NCI-H446 treated with DMSO at 0.1 percent for 48 hours (cell line): ENCODE results near the gene GJB1.

ENCODE experiments used
- DNase-seq: peaks from one replicate; lab custom pipeline; 2025; lab: John Stamatoyannopoulos, UW

Gene GJB1

DNA sequence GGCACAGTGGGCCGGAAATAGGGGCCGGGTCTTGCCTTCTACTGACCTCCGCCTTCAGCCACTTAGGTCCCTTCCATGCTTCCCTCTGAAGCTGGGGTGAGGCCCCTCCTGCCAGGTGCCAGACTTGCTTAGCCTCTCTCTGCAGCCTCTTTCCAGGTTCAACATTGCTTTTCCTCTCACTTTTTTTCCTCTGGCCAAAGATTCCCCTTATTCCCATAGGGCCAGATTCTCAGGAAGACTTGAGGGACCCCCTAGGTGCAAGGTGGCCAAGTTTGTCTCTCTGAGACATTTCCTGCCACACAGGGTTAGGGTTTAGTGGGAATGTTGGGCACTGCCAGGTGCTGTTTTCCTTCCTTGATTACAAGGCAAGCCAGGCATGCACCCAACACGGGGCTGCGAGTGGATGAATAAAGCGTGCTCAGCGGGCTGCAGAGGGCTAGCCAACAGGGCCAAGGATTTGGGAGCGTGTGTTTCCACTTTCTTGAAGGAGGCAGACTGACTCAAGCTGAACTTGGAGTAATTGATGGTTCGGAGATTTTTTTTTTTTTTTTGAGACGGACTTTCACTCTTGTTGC is 7.6 kb upstream of the GJB1 start:
- no peak for DNase-seq

DNA sequence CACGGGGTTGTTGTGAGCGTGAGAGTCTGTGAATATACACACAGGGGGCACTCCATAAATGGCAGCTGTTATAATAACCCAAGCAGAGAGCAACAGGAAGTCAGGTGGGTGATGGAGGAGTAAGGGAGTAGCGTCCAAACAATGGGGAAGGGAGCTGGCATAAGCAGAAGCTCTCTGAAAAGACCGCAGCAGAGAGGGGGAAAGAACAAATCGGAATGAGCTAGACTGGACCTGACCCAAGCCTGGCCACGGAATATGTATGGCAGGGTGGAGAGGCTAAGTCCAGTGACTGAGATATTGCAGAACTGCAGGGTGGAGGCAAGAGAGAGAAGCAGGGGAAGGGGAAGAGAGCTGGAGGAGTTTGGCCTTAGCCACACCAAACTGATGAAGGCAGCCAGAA is 6.5 kb upstream of the GJB1 start:
- DNase-seq = no peak

DNA sequence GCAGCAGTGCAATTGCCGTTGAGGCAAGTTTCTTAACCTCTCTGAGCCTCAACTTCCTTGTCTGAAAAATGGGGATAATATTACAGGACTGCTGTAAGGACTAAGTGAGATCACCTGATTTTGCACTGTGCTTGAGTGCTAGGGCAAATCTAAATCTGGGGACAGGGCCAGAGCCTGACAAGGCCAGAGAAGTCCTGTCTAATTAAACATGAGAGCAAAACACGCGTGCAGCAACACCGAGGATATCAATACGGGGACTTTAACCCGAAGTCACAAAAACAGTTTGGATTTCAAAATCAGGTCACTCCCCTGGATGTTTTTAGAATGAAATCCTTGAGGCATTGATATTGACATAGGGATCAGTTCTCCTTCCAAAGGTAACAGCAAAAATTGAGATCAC is 5.7 kb upstream of the GJB1 start:
- DNase-seq = no peak

DNA sequence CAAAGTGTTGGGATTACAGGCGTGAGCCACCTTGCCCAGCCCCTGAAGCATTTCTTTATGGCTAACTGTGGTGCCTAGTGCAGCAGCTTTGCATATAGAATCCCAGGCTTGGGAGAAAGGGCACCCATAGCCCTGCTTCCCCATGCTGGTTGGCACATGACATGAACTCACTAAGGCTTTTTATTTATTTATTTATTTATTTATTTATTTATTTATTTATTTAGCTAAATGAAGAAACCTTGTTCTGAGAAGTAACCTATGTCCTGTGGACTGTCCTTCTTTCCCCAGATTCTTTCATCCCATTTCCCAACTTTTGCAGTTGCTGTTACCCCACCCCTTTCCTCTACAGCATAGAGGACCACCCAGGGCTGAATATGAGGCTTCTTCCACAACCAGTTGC is 1.9 kb upstream of the GJB1 start:
- DNase-seq = no peak

DNA sequence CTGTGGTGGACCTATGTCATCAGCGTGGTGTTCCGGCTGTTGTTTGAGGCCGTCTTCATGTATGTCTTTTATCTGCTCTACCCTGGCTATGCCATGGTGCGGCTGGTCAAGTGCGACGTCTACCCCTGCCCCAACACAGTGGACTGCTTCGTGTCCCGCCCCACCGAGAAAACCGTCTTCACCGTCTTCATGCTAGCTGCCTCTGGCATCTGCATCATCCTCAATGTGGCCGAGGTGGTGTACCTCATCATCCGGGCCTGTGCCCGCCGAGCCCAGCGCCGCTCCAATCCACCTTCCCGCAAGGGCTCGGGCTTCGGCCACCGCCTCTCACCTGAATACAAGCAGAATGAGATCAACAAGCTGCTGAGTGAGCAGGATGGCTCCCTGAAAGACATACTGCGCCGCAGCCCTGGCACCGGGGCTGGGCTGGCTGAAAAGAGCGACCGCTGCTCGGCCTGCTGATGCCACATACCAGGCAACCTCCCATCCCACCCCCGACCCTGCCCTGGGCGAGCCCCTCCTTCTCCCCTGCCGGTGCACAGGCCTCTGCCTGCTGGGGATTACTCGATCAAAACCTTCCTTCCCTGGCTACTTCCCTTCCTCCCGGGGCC is 1.2 kb downstream of the GJB1 start:
- no peak for DNase-seq

DNA sequence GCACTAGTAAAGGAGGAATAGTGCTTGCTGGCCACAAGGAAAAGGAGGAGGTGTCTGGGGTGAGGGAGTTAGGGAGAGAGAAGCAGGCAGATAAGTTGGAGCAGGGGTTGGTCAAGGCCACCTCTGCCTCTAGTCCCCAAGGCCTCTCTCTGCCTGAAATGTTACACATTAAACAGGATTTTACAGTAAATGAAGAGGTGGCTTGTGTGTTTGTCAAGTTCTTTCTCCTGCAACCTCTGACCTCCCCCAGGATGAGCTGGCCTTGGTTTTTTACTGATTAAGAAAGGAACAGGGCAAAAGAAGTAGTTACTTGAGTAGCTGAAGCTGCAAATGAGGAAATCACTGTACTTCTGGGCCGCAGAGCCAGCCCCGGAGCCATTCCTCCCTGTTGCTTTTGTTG is 2.0 kb downstream of the GJB1 start:
- no peak for DNase-seq

DNA sequence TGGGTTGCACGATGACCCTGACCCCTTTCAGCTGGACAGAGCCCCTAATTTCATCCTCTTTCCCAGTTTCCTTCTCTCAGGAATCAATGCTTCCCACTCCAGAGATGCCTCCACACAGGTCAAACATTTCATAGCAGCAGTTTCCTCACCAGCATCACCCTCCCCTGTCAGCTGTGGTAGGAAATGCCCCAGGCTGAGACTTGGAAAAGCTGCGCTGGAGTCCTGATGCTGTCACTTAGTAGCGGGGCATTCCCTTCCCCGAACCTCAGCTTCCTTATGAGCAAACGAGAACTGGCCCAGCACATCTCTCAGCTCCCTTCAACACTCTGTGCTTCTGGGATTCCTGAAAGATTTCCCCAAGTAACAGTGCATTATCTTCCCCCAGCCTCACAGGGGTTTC is 2.7 kb downstream of the GJB1 start:
- DNase-seq = no peak

DNA sequence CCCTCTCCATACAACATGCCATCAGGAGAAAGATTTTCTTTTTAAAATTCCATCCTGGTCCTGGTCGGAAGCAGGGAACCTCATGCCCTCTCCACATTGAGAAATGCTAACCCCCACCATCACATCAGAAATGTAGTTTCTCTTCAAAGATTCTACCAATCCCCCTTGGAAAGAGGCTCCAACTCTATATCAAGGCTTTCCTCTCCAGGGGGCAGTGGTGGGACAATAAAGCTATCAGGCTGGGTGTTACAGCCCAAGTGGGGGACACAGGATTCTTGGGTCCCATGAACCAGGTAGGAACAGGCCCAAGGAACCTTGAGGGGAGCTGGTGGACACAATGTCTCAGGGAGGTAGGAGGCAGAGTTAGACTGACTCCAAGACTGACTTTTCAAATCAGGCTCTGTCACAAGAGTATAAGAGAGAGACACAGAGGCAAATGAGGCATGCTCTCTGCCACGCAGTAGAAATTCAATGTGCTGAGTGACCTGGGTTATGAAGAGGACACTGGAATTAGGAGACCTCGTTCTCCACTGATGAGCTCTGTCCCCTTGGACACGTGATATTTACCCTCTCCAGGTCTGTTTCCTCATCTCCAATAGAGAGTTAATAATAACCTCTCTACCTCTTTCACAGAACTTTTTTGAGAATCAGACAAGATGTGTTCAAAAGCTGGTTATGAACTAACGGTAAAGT is 4.5 kb downstream of the GJB1 start:
- no peak for DNase-seq

DNA sequence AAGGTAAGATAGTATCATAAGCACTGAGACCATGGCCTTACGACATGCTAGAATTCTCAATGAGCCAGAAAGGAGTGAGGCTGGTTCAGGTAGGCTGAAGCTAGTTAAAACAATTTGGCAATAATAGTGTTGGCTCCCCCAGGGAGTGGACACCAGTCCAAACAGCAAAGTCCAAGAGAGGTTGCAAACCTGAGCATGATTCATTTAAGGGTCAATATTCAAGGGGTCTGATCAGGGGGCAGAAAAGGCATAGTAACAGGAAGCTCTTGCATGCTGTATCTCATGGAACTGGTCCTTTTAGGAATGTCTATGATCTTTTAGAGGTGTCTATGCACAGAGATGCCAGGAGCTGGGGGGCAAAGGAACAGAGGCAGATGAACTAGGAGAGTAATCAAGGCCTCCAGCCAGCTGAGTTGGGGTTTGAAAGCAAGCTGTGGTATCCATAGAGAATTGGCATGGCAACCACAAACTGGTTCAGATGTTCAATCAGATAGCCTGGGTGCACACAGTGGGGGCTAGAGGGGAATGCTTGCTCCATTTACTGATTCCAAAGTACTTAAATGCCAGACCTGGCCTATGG is 5.1 kb downstream of the GJB1 start:
- no peak for DNase-seq

DNA sequence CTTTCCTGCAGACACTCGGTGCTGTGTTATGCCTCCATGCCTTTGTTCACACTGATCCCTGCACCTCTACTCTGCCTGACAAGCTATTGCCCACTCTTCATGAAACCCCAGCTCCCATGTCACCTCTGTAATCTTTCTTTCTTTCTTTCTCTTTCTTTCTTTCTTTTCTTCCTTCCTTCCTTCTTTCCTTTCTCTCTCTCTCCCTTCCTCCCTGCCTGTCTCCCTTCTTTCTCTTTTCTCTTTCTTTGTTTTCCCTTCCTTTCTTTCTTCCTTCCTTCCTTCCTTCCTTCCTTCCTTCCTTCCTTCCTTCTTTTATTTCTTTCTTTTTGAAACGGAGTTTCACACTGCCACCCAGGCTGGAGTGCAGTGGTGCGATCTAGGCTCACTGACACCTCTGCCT is 12.5 kb downstream of the GJB1 start:
- no peak for DNase-seq

DNA sequence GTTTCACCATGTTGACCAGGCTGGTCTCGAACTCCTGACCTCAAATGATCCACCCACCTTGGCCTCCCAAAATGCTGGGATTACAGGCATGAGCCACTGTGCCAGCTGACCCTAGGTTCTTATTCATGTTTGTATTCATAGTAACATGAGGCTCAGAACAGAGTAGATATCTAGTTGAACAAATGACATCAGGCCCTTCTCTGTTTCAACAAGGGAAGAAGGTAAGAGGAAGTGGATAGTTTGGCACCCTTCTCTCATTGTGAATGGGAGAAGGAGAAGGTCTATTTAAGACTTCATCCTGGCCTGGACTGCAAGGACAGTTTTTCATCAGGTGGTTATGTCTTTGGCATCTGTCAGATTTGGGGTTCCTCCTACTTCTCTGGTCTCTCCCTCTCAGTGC is 13.8 kb downstream of the GJB1 start:
- no peak for DNase-seq

DNA sequence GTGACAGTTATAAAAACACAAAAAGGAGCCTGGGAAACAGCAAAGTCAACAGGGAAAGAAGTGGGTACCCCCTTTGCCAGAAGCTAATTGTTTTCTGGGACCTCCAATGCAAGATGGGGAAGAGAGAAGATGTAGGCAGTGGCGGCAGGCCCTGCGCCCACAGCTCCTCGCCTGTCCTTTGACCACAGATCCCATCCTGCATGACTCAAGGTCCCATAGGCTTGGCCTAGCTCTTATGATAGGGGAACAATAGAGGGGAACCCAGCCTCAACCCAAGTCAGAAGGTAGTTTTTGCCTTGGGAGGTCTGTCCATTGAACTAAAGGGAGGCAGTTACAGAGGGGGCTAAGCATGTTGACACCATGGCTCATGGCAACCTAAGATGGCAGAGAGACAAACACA is 16.8 kb downstream of the GJB1 start:
- DNase-seq = no peak

DNA sequence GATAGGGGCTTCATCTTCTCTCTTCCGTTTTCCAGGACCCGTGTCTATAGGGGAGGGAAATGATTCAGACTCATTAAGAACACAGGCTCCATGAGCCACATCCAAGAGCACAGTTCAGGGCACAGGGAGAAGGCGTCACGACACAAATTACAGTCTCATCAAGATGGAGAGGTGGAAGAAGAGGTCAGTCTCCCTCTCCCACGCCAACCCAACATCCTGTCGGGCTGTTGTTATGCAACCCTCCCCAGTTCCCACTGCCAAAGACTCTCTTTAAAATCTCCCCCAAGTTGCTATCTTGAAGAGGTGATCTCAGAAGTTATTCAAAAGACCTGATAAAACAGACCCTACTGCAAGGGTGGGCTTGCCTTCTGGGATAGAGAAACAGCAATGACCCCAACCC is 18.3 kb downstream of the GJB1 start:
- no peak for DNase-seq

DNA sequence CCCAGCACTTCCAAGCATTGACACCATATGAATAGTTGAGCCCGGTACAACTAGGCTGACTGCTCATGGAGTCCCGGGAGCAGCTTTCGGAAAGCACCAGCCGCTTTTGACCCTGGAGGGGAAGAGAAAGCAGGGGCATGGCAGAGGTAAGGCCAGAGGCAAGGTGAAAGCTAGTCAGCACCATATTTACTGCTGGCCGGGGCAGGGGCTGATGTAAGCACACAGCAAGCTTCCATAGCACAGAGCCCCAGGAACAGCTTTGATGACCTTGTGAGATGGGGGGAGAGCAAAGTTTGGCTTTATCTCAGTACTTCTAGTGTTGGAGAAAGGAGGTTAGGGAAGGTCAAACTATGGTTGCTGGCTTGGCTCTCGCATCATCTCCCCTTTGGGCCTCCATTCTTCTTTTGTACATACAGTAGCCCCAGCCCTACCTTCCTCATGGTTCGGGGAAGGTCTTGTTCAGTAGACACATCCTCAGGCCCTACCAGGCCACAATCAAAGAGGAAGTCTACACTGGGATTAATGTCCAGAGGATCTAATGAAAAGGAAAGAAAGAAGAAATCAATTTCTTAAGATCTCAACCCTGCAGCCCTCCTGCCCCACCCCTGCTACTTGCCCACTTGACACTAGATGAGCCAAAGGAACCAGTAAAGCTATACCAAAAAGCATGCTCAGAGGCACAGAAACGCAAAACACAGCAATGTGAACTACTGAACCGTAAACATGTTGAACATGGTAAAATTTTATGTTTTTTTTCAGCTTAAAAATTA is 21.5 kb downstream of the GJB1 start:
- no peak for DNase-seq

DNA sequence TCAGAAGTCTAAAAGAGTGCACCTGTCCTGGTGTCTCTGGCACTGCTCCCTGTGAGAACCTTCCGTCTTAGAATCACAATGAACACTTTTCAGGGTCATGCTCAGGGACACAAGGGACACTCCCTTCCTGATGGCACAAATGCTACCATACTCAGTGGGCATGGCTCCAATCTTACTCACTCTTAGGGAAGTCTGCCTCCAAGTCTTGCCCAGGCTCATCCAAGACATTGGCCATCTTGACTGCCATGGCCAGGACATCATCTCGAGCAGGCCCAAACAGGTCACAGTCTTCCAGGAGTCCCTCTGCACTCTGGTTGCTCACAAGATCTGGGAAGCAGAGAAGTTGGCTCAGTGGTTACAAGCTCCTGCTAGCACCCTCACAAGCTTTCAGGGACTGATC is 22.1 kb downstream of the GJB1 start:
- DNase-seq = no peak

DNA sequence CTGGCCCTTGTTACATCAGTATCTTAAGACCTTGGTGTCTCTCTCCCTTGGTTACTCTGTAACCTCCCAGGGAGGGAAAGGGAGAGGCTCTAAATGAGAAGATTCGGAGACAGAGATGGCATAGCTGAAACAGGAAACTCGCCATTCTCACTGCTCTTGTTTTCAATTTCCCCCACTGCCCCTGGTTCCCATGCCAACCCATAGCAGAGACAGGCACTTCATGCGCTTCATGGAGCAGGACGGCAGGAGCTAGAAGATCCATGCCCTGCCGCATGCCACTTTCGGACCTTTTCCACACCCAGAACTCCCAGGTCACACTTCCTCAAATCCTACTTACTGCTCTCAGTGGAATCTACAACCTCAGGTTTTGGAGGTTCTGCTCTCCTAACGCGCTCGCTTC is 27.8 kb downstream of the GJB1 start:
- DNase-seq = no peak

DNA sequence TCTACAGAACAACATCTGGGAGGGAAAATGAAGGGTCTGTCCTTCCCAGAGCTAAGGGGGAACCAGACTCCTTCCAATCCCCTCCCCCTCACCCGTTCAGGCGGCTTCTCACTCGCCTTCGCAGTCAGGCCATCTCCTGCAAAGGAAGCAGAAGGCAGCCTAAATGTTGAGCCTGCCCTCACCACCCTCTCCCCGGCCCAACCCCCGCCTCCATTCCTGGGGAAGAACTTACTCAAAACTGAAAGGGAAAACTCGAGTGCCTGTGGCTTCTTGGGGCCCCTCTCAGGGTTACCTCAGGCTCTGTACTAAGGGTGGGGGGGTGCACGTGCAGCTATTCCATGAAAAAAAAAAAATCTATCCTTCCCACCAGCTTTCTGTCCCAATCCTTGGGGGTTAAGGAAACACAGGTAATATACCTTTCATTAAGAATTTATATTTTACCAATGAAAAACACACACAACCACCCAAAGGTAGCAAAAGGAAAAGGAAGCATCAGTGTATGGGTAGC is 28.5 kb downstream of the GJB1 start:
- DNase-seq = no peak

DNA sequence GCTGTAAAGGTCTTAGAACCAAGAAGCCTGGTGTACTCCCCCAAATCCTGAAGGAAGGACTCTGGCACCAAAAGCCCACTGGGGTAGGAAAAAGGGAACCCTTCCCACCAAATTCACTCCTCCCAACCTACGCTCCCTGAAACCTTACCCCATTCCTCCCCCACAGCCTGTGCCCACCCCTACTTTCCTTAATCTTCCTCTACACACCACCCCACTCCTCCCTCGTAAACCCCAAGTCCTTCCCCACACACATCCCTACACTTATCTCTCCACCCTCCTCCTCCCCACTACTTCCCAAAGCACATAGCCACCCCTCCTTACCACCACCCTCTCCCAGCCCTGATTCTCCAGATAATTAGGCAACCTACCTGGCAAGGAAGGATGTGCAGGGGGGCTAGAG is 29.2 kb downstream of the GJB1 start:
- DNase-seq = no peak

DNA sequence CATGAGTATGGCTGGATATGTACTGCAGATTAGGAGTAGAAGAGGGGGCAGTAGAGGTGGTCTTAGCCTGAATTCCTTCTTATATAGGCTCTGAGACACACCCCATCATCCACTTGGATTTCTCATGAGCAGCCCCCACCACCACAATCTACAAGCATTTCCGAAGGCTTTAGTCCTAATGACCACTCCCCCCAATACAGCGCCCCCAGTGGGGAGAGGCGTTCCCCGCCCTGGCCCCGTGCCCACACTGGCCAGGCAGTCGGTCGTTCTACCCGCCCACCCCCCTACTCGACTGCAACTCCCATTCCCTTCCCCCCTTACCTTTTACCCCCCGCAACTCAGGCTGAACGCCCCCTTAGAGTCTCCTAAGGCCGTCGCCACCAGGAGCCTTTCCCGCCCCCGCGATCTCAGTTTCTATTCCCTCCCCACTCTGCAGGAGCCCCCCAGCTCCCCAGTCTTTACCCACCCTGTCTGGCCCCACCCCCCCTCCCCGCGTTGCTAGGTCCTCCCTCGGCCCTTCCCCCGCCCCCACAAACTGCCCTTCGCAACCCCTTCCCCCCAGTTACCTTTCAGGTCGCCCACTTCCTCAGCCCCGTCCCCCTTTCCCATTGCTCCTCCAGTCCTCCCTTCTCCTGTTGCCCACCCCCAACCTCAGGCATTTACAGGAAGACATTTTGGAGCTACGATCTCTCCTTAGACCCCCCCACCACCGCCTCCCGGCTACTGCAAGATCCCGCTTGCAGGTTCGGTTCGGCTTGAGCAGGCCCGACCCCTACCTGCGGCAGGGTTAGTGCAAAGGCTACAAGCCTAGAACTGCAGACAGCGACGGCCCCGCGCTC is 30.4 kb downstream of the GJB1 start:
- DNase-seq = no peak

DNA sequence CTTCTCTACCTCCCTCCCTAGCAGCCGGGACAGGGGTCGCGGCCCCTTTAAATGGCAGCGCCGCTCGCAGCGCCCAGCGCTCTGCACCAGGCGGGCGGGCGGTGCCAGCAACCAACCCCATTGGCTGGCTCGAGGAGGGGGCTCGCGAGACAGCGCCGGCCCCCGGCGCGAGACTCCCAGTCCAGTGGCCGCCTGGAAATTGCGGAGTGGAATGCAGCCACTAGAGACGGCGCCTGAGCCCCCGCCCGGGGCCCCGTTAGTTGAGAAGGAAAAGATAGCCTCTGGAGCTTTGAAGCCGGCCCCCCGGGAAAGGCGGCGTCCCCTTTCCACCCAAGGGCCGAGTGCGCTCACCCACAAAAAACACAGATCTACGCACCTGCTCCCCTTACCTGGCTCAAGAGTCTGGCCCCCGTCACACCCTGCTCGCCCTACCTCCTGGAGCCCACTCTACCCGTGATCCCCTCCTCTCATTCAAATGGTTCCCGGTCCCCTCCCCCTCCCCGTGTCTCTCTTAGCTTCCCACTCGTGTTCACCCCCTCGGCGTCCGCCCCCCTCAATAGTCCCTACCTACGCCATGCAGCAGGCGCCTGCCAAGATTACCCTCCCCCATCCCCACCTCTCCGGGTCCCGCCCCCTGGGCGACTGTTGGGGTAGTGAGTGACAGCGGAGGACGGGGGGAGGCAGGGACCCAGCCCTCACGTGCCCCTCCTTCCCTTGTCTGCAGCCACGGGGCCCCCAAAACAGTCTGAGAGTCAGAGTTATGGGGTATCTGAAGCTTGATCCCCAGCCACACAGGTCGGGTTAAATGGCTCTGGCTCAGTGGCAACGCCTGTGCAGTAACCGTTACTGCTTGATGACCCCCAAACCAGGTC is 31.3 kb downstream of the GJB1 start, which contains the start of gene ZMYM3:
TSS of gene ZMYM3 (minus strand) at position 49 of the 872 bp plus-strand sequence. CDS start 885 bp downstream, outside the sequence.
- peak; percentile 72 for DNase-seq
